Ureter (tissue), 1 donor: ENCODE results near the gene RPRD1B. TPM values are rescaled to one million over a fixed set of nuclear protein-coding genes. Genes with fewer than 3 reads are reported as not detected.
"Not testable (repeated sequence)": the region's sequence is repeated elsewhere in the genome, so short reads cannot be mapped to it uniquely, and the experiment has no call there.

Experiments used
- DNase-seq: peaks from one replicate; pipeline ENCODE4 v3.0.0-alpha.2; 2020; ENCODE audit warnings: low spot score
- total RNA-seq: library from RNA; stranded (reverse); gene quantifications from one replicate; pipeline ENCODE4 v1.2.4, GENCODE V29; 2023
- donor health status: DM: yes; HTN: yes; CAD: no.

The RPRD1B gene
- total RNA-seq, 1 donor from 2014 or later = 61.3 TPM

DNA sequence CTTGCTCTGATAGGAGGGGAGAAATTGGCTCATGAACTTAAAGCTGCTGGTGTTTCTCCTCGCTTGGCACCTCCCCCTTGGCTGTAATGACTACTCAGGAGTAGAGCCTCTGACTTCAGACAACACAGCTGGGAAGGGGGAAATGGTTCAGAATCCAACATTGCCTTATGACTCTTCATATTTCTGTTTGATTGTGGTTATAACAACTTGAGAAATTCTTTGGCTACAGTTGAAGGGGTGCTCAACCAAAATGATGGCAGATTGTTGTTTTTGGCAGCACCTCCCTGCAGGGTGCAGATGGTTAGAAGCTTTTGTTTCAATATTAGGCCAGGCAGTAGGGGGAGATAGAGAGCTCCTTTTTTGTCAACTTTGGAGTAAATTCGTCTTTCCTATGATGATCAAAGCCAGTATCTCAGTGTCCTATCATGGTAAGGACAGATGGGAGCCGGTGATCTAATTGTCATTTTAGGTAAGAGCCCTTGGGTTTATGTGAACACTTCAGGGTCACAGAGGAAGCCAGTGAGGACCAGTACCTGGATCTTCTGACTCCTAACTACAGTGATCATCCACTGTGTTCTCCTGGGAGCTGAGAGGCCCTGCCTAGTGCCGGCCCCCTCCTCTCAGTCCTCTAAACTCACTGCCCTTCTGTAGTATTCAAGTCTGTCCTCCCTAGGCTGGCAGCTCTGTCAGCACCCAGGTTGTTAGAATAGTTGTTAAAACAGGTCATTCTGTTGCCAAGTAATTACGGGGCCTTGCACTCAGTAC lies 39.9 kb downstream of the RPRD1B start:
- peak; percentile 76 for DNase-seq

DNA sequence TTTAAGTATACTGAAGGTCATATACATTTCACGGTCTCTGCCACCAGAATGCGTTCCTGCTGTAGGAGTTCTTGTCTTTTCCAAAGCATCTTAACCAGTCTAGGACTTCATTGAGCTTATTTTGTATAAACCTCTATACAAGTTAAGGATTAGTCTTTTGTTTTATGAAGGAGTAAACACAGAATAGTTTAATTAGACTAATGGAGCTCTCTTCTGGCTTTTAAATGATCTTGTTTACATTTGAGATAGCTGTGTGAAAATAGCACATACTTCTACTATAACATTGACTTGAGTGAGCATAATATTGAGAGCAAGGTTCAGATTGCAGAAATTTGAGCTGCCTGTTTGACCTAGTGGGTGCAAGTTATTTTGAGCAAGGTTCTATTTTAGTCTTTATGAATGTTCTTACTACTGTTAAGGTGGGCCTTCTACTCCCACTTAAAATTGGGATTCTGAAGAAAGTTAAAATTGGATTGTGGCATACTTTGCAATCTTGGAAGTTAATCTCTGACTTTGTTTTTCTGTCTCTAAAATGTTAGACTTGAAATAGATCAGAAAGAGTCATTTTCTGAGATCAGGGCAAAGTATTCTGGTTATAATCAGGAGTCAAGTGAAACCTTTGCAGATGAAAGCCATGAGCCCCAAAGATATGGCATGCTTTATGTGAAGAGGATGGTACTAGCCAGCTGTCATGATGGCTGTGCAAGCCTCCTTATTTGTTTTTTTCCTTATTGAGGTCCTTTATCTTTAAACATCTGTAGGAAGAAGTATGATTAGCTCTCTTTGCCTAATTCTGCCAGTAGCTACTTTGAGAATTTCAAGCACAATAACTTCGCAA lies 41.8 kb downstream of the RPRD1B start:
- no peak for DNase-seq

DNA sequence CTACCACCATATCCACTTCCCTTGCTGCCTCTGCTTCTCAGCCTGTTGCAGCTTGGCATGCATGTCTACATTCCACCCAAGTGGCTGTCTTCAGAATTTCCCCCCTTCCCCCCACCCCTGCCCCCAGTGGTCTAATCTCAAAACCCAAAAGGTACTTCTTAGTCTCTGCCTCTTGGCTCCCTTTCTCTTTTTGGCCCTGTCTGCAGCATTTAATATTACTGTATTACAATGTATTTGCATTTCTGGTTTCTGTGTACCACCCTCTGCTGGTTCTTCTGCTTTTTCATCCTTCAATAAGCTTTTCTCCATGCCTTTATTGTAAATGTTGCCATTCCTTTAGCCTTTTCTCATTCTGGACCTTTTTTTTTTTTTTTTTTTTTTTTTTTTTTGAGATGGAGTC lies 43.0 kb downstream of the RPRD1B start:
- DNase-seq = no peak

DNA sequence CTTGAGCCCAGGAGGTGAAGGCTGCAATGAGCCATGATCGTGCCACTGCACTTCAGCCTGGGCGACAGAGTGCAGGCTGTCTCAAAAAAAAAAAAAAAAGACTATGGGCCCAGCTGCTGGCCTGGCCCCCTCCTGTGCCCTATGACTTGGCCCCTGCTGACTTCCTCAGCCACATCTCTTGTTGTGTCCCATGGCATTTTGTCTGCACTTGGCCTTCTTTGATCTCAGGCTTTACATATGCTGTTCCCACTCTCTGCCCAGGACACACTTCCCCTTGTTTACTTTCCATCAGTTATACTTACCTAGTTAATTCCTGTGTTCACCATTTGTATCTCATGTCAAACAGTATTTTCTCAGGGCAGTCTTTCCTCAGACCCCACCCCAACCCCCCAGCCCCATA lies 44.5 kb downstream of the RPRD1B start:
- DNase-seq = no peak

DNA sequence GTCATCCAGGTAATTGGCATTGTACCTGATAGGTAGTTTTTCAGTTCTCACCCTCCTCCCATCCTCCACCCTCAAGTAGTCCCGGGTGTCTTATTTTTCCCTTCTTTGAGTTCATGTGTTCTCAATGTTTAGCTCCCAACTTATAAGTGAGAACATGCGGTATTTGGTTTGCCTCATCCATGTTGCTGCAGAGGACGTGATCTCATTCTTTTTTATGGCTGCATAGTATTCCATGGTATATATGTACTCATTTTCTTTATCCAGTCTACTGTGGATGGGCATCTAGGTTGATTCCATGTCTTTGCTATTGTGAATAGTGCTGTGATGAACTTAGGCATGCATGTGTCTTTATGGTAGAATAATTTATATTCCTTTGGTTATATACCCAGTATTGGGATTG lies 45.8 kb downstream of the RPRD1B start:
- DNase-seq = no peak

DNA sequence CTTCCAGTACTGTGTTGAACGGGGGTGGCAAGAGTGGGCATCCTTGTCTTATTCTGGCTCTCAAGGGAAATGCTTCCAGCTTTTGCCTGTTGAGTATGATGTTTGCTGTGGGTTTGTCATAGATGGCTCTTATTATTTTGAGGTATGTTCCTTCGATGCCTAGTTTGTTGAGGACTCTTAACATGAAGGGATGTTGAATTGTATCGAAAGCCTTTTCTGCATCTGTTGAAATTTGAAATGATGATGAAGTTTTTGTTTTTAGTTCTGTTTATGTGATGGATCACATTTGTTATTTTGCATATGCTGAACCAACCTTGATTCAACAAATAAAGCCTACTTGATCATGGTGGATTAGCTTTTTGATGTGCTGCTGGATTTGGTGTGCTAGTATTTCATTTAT lies 48.0 kb downstream of the RPRD1B start:
- no peak for DNase-seq

DNA sequence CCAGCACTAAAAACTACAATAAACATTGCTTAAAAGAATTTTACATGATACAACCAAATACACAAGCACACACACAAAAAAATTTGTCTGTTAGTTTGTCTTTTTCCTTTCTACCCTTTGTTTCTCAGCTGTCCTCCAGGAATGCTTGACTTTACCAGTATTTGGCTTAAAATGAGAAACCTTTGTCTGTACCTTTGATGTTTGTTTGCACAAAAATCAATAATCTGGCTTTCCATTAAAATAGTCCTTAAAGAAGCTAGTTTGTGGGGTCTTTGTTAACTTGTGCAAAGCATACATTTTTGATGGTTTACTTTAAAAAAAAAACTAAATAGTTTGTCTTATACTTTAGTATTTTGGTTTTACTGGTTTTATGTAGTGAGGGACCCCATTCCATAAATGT lies 49.3 kb downstream of the RPRD1B start:
- no peak for DNase-seq

DNA sequence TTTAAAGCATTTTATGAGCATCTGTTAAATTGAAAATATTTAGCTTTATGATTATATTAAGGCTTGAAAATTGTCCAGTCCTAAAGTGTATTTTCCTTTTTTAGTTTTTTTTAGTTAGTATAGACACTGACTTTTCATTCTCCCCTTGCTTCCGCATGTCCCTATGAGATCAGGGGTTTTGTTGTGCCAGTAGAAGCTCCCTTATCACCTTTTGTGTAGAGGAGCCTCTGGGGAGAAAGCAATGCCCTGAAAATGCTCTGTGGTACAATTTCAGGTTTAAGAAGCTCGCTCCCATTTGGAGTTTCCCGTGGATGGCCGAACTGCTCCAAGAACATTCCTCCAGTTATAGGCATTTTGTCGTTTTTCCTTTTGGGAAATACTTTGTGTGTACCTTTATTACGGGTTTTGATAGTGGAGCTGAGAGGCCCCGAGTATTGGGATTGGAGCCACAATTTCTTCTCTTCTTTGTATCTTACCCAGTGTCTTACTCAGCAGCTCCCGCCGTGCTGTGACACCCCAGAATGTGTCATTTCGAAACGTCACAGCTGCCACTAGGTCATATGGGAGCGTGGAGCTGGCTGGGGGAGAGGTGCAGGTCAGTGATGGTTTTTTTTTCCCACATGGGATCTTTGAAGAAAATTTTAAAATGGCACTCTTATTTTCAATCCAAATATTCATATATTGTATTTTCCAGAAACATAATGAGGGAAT lies 49.9 kb downstream of the RPRD1B start:
- no peak for DNase-seq

DNA sequence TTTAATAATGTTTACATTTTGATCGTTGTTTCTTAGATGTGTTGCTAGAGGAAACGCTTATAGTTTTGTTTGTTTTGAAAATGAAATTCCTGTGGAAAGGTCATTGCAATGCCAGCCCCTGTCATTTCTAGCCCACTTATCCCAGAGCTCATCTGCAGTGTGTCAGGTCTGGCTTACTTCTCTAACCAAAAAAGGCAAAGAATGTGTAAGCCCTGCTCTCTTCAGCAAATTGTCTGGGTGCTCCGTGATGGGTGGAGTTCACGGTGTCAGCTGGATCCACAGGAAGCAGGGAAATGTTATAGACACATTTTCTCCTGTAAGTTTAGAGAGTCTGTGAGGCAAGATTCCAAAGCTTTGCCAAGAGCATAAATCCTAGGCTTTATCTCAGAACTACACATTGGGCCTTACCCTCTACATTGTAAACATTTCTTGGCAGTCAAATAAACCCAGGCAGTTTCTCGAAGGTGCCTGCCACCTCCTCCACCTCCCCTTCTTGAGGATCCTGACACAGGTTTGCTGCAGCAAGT lies 50.9 kb downstream of the RPRD1B start:
- DNase-seq = no peak

DNA sequence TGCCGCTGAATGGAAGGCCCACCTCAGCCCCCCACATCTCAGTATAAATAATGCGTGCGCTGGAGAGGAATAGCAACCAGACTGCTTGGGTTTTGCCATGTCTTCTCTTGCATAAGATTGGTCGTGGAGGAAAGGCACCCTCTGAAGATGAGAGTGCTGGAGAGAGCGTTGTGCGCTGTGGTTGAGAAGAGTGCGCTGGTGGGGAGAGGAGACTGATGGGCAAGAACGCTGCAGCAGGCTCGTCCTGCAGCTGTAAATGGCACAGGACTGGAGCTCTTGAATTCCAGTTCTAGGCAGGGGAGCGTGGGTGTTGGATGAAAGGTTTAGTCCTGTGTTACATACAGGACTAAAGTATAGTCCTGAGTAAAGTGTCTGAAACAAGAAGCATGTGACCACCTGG lies 51.5 kb downstream of the RPRD1B start:
- DNase-seq = no peak

DNA sequence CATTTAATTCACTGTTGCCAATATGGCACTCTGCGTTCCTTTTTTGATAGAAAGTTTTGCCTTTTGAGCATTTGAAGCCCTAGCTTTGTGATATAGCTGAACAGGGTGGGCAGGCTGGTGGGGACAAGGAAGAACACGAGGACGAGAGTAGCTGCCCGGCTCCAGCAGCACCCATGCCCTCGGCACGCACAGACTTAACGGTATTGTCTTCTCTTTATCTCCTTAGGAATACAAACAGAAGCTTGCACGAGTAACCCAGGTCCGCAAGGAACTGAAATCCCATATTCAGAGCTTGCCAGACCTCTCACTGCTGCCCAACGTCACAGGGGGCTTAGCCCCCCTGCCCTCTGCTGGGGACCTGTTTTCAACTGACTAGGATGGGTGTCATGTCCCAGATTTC lies 56.0 kb downstream of the RPRD1B start:
- DNase-seq = no peak

DNA sequence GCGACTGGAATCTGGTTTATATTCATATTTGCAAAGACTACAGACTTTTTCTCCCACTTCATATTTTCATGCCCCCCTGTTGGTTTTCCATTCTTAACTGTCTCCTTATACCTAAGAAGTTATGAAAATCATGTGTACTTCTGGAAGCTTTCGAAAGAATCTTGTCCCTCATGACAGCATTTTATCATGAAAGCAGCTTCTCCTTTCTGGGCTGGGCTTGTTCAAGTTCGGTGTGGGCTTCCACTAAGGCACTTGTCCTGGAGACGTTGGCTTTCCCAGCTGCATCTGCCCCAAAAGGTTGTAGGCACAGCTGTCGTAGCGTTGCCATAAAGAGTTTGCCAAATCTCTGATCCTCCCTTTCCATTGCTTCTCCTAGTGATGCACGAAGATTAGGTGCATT lies 56.5 kb downstream of the RPRD1B start:
- DNase-seq = no peak

DNA sequence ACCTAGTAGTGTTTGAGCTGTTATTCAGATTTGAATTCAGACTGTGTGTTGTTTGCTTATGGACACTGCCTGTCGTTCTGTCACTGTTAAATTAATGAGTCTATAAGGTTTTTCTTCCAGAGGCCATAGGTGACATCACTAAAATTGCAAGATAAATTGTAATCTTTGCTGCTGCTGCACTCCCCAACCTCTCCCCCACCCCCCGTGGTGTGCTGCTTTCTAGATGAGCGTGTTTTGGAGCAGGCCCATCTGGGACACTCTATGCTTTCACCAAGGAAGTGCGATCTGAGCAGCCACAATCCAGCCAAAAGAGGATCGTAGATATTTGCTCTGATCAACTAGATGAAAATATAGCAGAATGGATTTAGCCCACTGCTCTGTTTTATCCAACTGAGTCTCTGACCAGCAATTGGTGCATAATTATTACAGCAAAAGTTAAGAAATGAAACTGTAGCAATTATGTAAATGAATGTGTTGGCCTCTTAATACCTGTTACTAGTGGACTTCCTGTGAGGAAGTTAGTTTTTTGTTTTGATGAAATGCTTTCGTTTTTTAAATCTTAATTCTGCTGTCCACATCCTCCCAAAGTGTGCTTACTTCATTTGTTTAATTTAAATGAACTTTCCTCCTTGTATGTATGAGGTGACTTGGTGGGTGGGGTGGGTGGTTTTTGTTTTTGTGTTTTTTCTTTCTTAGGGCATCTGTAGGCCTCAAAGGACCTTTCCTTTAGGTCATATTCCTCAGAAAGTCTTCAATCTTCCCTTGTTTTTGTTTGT lies 58.1 kb downstream of the RPRD1B start:
- DNase-seq = no peak

DNA sequence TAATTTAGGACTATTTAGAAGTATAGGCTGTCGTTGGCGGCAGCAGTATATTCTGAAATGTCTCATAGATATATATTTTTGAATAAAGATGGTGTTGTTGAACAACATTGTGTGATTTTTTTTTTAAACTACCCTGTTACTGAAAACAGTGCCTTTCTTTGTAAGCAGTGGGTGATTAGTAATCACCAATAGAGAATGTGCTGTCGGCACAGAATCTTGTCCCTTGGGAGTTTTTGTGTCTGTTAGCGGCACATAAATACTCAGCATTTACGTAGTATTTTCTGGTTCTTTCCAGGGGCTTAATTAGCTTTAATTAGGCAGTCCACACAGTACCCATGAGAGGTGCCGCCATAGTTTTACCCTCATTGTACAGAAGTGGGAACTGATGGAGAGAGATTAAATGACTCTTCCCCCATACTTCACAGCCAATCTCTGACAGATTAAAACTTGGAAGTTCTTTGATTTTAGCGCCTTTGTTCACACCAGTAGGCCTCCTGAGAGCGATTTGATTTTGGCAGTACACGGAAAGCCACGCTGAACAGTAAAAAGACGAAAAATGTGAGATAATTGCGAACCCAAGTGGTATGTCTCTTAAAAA lies 58.8 kb downstream of the RPRD1B start:
- DNase-seq = no peak

DNA sequence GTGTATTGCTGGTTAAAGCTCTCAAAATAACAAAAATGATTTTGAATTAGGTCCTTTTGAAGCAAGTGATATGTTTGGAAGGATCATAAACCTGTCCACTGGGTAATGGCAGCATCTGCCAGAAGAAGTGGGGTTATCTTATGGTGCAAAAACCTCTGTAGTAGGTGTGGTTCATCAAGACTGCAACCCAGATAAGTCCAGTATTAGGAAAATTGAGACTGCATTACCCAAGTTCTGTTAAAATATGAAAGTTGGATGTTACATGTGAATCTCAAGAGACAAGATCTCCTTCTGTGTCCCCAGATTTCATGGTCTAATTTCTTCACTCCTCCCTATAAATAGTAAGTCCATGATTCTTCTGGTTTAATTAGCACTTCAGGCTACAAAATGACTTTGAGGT lies 59.4 kb downstream of the RPRD1B start:
- no peak for DNase-seq

DNA sequence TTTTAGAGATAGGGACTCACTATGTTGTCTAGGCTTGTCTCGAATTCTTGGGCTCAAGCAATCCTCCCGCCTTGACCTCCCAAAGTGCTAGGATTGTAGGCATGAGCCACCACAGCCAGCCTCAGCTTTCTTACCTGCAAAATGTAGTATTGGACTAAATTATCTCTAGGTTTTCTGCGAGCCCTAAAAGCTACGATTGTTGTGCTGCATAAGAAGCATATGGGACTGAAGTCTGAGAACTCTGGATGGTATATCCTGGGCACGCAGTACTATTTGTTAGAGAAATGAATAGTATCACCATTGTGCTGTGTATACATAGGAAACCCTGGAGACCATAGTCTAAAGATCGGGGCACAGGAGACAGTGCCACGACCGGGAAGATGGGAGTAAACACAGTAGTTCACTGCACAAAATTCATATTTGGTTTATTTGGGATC lies 60.1 kb downstream of the RPRD1B start:
- no peak for DNase-seq

DNA sequence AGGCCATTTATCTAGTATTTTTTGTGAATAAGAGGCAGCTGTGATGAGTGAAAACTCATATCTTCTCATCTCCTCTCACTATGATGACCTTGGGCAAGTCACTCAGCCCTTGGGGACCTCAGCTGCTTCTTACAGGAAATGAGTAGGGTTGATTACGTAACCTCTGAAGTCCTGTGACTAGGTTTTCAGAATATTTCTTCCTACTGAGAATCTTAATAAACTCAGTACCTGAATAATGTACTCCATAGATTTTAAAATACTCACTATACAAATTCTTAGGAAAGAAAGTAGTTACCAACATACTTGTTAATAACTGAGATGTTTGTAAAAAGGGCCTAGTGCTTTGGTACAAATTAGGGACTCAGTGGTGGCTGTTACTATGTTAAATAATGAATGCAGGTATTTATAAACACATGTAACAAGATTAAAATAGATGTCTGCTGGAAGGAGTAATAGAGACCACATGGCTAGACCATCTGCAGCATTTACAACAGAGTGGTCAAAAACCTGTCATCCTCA lies 60.9 kb downstream of the RPRD1B start:
- no peak for DNase-seq

DNA sequence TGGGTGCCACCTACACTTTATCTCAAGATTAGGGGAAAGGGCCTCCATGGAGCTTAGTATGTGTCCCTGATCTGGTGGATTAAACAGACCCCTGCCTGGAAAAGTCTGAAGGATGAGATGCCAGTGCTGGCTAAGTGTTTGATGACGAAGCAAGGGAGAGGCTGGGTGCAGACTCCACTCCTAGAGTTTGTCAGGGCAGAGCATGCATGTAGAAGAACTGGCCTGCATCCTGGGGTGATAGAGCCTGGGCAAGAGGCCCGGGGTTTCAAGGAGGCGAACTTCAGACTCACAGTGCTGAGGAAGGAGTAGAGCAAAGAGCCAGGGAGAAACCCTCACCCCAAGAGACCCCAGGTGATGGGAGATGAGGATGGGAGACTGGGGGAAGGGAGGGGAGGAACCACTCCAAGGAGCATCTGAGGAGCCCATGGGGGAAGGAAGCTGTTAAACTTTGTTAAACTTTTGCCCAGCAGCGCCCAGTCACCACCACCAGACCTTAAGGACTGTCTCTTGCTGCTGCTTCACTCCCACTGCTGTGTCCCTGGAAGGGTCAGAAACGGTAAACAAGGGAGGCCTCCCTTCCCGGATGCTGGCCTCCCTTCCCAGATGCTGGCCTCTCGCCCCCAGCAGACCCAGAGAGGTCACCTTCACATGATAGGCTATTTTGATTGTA lies 61.6 kb downstream of the RPRD1B start:
- no peak for DNase-seq

DNA sequence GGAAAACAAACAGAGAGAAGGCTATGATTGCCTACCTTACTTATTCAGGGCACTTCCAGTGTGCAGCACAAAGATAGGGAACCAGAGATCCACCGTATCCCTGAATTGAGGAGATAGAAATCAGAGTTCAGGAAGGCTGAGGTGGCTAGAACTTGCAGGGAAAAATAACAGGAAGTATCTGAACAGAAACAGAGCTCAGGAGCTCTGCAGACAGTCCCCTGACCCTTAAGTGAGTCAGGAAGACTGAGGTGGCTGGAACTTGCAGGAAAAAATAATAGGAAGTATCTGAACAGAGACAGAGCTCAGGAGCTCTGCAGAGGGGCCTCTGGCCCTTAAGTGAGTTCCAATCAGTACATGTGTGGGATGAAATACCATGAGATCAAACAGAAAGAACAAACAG lies 65.4 kb downstream of the RPRD1B start:
- DNase-seq = no peak

DNA sequence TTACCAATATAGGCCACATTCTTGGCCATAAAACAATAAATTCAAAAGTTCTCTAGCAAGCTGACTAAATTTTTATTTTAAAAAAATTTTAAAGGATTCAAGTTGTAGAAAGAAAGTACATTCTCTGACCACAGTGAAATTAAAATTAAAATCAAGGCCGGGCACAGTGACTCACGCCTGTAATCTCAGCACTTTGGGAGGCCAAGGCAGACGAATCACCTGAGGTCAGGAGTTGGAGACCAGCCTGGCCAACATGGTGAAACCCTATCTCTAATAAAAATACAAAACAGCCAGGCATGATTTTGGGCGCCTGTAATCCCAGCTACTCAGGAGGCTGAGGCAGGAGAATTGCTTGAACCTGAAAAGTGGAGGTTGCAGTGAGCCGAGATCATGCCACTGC lies 68.7 kb downstream of the RPRD1B start:
- not testable (repeated sequence) for DNase-seq
